ENCODE results near the gene ISM2.

Gene ISM2

GRCh38 chr14:77507762-77508161 is 9.1 kb upstream of the ISM2 start:
- DNase-seq, result no peak

DNA sequence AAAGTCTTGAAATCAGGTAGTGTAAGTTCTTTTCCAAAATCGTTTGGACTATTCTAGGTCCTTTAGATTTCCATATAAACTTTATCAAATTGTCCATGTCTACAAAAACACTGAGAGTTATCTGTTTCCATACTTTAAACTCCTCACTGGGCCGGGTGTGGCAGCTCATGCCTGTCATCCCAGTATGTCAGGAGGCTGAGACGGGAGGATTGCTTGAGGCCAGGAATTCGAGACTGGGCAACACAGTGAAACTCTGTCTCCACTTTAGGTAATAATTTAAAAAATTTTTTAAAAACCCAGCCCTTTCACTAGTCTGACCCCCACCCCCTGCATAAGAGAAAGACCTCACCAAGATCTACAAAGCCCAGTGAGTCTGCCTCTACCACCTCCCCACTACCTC is 6.4 kb upstream of the ISM2 start:
- no peak for DNase-seq

DNA sequence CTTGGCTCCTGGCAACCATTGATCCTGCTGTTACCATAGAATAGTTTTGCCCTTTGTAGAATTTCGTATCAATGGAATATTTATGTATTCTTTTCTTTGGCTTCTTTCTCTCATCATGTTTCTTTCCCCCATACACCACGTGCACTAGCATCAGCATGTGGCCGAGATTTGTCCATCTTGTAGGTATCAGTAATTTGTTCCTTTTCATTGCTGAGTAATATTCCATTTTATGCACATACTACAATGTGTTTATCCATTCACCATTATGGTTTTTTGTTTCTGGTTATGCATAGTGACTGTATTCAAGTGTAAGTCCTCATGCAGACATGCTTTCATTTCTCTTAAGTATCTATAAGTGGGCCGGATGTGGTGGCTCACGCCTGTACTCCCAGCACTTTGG is 4.5 kb upstream of the ISM2 start:
- no peak for DNase-seq

DNA sequence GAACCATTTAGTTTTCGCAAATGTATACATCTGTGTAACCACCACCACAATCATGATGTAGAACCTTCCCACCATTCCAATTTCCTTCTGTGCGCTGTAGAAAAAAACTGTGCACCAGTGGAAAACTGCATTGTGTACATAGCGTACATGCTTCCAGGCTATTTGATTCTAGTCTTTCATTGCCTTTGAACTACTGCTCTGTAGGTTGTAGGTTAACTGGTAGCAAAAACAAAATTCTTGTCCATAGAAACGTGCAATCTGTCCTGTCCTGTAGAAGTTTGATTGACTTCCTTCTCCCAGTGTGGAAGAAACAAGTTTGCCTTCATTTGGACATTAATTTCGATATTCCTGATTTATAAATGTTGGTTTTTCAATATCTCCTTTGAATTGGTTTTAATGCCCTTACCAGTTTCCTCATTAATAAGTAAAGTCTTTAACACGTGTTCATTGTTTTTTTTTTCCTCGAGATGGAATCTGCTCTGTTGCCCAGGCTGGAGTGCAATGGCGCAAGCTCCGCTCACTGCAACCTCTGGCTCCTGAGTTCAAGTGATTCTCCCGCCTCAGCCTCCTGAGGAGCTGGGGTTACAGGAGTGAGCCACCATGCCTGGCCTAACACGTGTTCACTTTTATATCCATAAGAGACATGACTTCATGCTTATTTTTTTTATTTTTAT is 3.6 kb upstream of the ISM2 start:
- no peak for DNase-seq

GRCh38 chr14:77498984-77499527 is 440 bp upstream of the ISM2 start:
- DNase-seq, result peak in 1 of 2 experiments; percentile 56

DNA sequence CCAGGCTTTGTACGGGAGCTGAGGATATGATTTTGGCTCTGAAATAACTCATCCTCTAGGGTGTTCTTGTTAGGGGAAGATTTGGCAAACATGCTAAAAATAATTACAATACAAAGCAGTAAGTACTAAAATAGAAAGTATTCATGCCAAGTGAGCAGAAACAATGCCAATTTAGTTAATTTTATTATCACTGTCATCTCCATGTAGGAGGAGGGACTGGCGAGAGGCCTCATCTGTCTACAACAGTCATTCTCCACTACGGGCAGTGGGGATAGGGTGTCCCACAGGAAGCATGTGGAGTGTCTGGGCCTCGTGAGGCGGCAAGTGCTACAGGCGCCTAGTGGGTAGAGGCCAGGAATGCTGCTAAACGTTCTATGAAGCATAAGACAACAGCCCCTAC is 3.3 kb downstream of the ISM2 start:
- no peak for DNase-seq

DNA sequence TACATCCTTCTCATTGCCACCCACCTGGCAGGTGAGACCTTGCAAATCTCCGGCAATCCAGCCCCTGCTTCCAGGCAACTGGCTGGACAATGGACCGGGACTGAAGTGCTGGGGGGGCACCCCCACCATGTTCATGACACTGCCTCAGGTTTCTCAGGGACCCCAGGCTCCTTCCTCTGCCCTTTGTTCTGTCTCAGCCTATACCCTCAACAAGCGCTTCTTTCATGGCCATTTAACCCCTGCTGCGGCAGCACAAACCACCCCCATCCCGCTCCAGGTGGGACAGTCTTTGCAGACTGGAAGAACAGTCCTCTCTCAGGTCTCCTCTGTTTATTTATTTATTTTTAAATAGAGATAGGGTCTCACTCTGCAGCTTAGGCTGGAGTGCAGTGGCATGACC is 7.6 kb downstream of the ISM2 start:
- DNase-seq, result no peak

GRCh38 chr14:77490347-77490986 is 8.1 kb downstream of the ISM2 start:
- DNase-seq, result no peak

- no peak for DNase-seq
Observed at GRCh38 chr14:77489041-77489440, 9.6 kb downstream of the ISM2 start.

DNA sequence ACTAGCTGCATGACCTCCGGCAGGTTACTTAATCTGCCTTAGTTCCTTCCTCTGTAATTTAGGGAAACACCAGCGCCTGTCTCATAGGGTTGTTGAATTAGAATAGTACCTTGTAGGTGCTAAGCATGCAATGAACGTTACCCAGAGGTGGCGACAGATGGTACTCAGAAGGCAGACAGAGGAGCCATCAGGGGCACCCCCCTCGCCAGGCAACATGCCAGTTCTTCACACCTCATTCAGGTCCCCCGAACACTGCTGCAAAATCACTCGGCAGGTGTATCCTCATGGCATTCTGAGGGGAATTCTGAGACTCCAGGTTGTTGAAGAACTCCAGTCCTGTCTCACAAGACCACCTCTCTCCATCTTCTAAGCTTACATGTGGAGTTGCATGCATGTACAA is 10.1 kb downstream of the ISM2 start:
- DNase-seq, result no peak

DNA sequence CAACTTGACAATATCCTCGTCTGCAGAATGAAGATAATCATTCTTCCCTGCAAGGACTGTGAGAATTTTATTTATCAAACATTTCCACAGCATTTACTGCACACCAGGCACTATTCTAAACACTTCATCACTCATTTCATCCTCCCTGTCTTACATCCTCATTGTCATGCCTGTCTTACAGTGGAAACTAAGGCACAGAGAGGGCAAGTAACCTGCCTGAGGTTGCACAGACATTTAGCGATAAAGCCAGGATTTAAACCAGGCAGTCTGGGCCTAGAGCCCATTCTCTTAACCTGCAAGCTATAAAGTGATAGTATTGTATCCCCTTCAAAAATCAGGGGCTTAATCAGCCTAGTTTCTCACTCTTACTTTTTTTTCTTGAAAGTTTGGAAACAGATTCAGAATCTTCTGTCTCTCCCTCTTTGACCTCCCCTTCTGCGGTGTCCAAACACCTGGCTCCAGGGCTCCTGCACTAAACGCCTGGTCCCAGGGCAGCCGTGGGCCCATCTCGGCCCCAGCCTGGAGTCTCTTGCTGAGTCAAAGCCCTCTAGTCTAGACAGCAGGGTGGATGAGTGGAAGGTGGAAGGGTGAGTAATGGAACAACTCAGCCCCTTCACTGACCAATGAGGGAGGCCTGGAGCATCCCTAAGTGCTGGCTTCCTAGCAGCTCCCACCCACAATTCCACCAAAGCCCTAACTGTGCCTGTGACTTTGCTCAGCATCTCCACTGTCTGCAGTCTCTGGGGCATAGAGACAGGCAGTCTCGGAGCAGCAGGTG is 12.5 kb downstream of the ISM2 start:
- no peak for DNase-seq

DNA sequence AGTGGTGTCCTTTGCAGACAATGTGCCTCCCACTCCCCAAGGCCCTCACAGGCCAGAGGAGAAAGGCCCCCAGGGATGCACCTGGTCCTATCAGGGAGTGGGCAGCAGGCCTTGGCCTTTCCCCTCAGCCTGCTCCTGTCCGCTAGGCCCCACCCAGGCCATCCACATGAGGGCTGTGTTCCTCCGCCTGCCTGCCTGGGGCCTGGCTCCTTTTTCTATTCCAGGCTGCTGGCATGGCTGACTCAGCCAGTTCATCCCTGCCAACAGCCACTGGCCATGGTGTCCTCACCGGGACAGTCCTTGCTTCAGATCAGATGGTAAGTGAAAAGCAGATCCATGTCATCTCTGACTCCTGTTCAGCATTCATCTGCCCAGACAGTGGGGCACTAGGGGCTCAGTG is 13.4 kb downstream of the ISM2 start:
- no peak for DNase-seq

- DNase-seq, result no peak
Observed at GRCh38 chr14:77482422-77482821, 16.2 kb downstream of the ISM2 start.

DNA sequence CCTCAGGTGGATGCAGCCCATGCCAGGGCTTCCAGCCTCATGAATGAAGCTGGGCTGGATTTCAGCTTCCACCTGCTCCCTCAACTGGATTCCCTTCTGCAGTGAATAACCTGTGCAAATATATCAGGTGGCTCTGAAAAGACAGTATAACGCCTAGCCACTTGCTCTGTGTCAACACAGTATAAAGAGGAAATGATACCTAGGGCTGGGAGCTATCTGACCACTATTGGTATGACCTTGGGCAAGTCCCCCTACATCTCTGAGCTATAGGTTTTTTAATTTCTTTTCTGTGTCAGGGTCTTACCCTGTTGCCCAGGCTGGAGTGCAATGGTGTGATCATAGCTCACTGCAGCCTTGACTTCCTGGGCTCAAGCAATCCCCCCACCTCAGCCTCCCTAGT is 19.8 kb downstream of the ISM2 start:
- DNase-seq, result no peak

GRCh38 chr14:77478029-77478428 is 20.6 kb downstream of the ISM2 start:
- DNase-seq, result no peak

- no peak for DNase-seq
Observed at GRCh38 chr14:77475432-77476115, 23.0 kb downstream of the ISM2 start.

GRCh38 chr14:77474479-77475177 is 24.0 kb downstream of the ISM2 start:
- DNase-seq, result no peak

DNA sequence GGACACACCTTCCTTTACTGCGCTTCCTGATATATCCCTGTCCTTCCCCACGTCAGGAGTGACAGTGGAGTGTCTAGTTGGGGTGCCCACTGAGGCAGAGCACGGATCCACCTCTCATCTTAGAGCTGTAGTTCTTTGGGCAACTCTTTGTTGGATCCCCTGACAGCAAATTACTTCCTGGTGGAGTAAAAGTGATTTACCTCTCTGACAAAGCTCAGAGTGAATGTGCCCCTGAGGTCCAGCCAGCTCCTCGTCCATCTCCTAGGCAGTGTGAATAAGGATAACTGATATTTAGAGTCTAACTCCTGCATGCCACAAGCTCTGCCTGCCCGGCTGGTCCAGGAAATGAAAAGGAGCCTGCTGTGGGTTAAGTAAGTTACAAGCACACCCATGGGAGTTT is 24.7 kb downstream of the ISM2 start:
- DNase-seq, result no peak

DNA sequence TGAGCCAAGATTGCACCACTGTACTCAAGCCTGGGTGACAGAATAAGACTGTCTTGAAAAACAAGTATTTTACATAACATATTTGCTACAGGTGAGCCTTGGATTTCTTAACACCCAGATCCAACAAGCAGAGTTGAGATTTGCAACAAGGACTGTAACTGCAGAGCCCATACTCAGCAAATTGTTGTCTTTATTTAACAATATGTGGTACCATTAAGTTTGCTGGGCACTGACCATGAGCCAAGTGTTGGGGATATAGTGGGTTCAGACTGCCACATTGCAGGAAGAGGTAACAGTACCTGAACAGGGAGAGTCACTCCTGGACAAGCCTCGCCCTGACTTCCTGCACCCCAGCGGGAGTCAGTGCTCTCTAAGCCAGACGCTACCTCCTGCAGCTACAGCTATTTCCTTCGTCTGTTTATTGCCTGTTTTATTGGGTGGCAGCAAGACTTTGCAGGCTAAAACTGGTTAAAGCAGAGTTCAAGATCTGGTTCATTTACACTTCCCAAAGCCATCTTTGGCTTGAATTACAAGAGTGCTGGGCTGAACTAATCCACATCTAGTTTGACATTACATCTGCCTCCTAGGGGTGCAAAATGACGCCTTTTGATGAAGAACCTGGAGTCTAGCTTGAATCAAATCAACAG is 28.3 kb downstream of the ISM2 start:
- no peak for DNase-seq

- no peak for DNase-seq
Observed at GRCh38 chr14:77469539-77469938, 29.1 kb downstream of the ISM2 start.

- no peak for DNase-seq
Observed at GRCh38 chr14:77469067-77469505, 29.5 kb downstream of the ISM2 start.

DNA sequence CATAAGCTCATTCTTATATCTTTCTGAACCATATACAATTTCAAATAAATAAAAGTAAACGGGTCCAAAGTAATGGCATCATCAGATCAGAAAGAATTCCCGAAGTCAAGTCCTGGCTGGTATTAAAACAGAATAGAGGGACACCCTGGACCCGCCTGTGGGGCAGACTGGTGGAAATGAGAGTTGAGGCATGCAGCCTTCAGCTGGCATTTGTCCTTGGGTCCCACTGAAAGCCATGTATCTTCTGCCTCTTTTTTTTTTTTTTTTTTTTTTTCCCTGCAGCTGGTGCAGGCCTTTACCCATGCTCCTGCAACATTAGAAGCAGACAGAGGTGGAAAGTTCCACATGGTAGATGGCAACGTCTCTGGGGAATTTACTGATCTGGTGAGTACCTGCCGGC is 30.8 kb downstream of the ISM2 start:
- DNase-seq, result no peak

Measured in NCI-H526 (cell line).